T-helper 17 cell (primary cell): Measurements from ENCODE around the gene FBXL20. TPM values are rescaled to one million over a fixed set of nuclear protein-coding genes. Genes with fewer than 3 reads are reported as not detected.
"Not testable (repeated sequence)": the region's sequence is repeated elsewhere in the genome, so short reads cannot be mapped to it uniquely, and the experiment has no call there.

Experiments
- ATAC-seq: fragments of 150-1000 bp; cut with Tn5 transposase; 2 replicates; pipeline ENCODE4 v1.10.0; 2021; ENCODE audit warnings: mild to moderate bottlenecking, moderate library complexity
- DNase-seq, 3 donors: peaks; one replicate each; pipeline versions ENCODE4 v3.0.0 to v3.0.0-alpha.2; 2020 to 2021
- H3K9me3 ChIP-seq: one replicate; pipeline ENCODE4 v1.7.0; 2013; ENCODE audit warnings: low read length, mild to moderate bottlenecking; ENCODE audit not compliant: control insufficient read depth, poor library complexity, severe bottlenecking
- H3K27ac Mint-ChIP-seq: one replicate; pipeline ENCODE4 v1.8.0; 2022; ENCODE audit warnings: mild to moderate bottlenecking, moderate library complexity, mixed read lengths
- H3K27me3 Mint-ChIP-seq: one replicate; pipeline ENCODE4 v1.8.0; 2022; ENCODE audit warnings: mixed read lengths
- H3K36me3 Mint-ChIP-seq: one replicate; pipeline ENCODE4 v1.8.0; 2022; ENCODE audit warnings: low read depth, mixed read lengths
- H3K4me1 Mint-ChIP-seq: one replicate; pipeline ENCODE4 v1.8.0; 2022; ENCODE audit warnings: mild to moderate bottlenecking, mixed read lengths
- H3K4me3 Mint-ChIP-seq: one replicate; pipeline ENCODE4 v1.8.0; 2022; ENCODE audit warnings: mild to moderate bottlenecking, moderate library complexity, mixed read lengths
- total RNA-seq, 4 donors: library from RNA in 2 of 4; stranded (reverse) in 2 of 4; gene quantifications; one replicate each; pipeline ENCODE4 v1.2.3 and lab custom pipeline; 2022 to 2026

FBXL20 gene
- total RNA-seq, 2 donors from 2014 or later = 23.4 to 30.4 TPM

DNA sequence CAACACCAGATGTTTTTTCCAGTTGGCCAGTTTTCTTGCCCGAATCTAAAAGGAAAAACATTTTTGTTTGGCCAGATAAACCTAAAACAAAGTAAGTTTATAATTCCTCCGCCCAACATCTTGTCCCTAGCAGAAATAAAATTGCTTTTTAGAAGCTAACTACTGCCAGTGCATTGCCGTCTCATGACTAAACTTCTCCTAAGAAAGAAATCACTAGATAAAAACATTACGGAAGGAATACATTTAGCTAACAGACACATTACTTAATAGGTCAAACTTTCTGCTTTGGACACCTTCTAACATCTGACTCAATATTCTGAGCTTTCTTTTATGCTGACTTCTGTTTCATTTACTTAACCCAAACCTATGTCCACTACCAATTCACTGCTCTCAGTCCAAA is 36.2 kb downstream of the FBXL20 start:
- H3K4me1 Mint-ChIP-seq = peaks cover 10% of the 10 kb centered on the region
- no peaks in the 10 kb centered on the region for H3K27me3 Mint-ChIP-seq
- no peaks in the 10 kb centered on the region for H3K9me3 ChIP-seq
- H3K27ac Mint-ChIP-seq = no peak overlapping the region
- ATAC-seq = no peak
- no peak for DNase-seq
- H3K4me3 Mint-ChIP-seq = no peak overlapping the region
- no peaks in the 10 kb centered on the region for H3K36me3 Mint-ChIP-seq

DNA sequence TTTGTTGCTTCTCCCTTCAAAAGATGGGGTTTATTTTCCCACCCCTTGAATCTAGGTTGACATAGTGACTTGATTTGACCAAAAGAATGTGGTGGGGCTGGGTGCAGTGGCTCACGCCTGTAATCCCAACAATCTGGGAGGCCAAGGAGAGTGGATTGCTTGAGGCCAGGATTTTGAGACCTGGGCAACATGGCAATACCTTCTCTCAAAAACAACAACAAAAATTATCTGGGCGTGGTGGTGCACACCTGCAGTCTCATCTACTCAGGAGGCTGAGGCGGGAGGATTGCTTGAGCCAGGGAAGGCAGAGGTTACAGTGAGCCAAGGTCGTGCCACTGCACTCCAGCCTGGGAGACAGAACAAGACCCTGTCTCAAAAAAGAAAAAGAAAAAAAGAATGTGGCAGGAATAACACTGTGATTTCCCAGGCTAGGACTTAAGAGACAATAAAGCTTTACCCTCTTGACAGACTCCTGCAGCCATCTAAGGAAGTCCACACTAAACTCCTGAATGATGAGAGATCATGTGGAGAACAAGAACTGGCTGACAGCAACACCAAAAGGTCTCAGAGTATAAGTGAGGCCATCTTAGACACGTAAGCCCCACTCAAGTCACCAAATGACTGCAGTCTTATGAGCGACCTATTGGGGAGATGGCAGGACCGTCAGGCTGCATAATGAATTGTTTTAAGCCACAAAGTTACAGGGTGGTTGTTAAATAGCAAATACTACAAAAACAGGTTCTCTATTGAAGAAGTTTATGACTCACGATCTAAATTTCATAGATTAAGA is 37.0 kb downstream of the FBXL20 start:
- ATAC-seq (no peak), DNase-seq (no peak)
- no peaks in the 10 kb centered on the region for H3K36me3 Mint-ChIP-seq
- no peaks in the 10 kb centered on the region for H3K27me3 Mint-ChIP-seq
- H3K27ac Mint-ChIP-seq = no peak overlapping the region
- H3K4me1 Mint-ChIP-seq = peaks cover 13% of the 10 kb centered on the region
- H3K4me3 Mint-ChIP-seq = no peak overlapping the region
- H3K9me3 ChIP-seq = no peaks in the 10 kb centered on the region

DNA sequence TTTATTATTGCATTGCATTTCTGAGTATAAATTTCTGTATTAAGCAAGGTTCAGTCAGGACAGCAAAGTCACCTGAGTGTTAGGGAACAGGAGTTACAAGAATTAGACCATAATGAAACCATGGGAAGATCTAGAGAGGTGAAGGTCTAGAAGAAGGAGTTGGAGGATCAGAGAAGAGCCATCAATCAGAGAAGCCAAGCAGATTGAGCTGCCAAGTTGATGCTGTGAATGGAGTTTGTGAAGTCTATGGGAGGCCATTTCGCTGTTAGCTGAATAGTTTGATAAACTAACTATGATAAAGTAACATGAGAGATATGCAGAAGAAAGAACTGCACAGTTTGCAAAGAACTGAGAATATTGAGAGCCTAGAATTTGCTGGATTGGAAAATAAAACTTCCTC is 40.4 kb downstream of the FBXL20 start:
- ATAC-seq (no peak), DNase-seq (no peak)
- Mint-ChIP-seq H3K27ac (no peak overlapping the region), H3K27me3 (no peaks in the 10 kb centered on the region), H3K36me3 (peaks cover 3% of the 10 kb centered on the region), H3K4me3 (no peak overlapping the region), H3K4me1 (peaks cover 15% of the 10 kb centered on the region)
- H3K9me3 ChIP-seq = no peaks in the 10 kb centered on the region

DNA sequence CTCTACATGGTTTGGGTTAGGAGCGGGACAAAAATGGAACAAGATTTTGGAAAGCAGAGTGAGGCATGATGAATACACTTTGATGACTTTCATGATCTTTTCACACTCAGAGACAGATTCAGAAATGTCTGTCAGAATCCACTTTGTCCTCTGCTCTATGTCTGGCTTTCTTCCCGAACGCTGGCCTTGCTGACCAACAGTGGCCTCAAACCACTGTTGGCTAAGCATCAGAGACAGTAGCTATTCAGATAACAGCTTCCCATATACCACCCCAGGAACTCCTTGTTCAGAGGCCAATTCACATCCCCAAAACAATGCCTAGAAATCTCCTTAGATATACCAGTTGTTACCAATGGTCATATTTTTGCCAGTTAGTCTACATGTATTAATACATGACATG is 40.9 kb downstream of the FBXL20 start:
- ATAC-seq (no peak), DNase-seq (no peak)
- H3K4me1 Mint-ChIP-seq = peaks cover 14% of the 10 kb centered on the region
- no peak overlapping the region for H3K4me3 Mint-ChIP-seq
- H3K27me3 Mint-ChIP-seq = no peaks in the 10 kb centered on the region
- no peak overlapping the region for H3K27ac Mint-ChIP-seq
- no peaks in the 10 kb centered on the region for H3K9me3 ChIP-seq
- H3K36me3 Mint-ChIP-seq = peaks cover 3% of the 10 kb centered on the region

DNA sequence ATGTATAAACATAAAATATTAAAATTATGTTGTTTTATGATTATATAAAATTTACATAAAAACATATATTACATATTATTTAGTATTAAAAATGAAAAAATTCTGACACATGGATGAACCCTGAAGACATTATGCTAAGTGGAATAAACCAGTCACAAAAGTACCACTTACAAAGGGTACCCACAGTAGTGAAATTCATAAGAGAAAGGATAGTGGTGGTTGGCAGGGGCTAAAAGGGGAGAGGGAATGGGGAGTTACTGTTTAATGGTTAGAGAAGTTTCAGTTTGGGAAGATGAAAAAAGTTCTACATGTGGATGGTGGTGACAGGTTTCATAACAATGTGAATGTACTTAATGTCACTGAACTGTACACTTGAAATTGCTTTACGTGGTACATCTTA is 41.4 kb downstream of the FBXL20 start:
- no peak overlapping the region for H3K27ac Mint-ChIP-seq
- ATAC-seq = no peak

DNA sequence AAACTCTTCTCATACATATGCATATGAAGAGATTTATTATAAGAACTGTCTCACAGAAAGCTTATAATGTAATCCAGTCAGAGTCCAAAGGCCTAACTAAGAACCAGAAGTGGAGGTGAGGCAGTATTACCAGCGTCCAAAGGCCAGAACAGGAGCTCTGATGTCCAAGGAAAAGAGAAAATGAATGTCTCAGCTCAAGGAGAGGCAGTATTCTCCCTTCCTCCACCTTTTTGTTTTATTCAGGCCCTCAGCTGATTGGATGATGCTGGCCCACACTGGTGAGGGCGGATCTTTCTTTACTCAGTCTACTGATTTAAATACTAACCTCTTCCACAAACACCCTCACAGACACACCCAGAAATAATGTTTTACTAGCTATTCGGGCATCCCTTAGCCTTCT is 43.4 kb downstream of the FBXL20 start:
- Mint-ChIP-seq H3K27me3 (no peaks in the 10 kb centered on the region), H3K27ac (peak overlapping the region; percentile 29), H3K4me1 (peaks cover 17% of the 10 kb centered on the region), H3K4me3 (no peak overlapping the region), H3K36me3 (peaks cover 3% of the 10 kb centered on the region)
- ATAC-seq (no peak), DNase-seq (no peak)
- H3K9me3 ChIP-seq = no peaks in the 10 kb centered on the region

More for the DNA sequence above, 41.4 kb downstream of the FBXL20 start:
- H3K27me3 Mint-ChIP-seq = no peaks in the 10 kb centered on the region
- H3K4me3 Mint-ChIP-seq = no peak overlapping the region
- peaks cover 3% of the 10 kb centered on the region for H3K36me3 Mint-ChIP-seq
- no peaks in the 10 kb centered on the region for H3K9me3 ChIP-seq
- peaks cover 14% of the 10 kb centered on the region for H3K4me1 Mint-ChIP-seq
- DNase-seq = no peak

DNA sequence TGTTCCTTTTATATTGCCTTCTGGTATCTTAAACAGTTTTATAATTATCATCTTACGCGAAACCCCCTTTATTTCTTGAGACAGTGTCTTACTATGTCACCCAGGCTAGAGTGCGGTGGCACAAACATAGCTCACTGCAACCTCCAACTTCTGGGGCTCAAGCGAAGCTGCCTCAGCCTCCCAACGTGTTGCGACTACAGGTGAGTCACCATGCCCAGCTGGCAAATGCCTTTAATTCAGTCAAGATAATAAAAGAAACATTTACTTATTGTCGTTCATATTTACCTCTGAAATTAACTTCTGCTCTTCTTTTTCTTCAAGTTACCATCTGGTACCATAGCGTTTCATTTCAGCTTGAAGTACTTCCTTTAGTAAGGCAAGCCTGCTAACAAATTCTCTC is 43.9 kb downstream of the FBXL20 start:
- H3K27ac Mint-ChIP-seq = no peak overlapping the region
- no peaks in the 10 kb centered on the region for H3K27me3 Mint-ChIP-seq
- peaks cover 17% of the 10 kb centered on the region for H3K4me1 Mint-ChIP-seq
- H3K9me3 ChIP-seq = no peaks in the 10 kb centered on the region
- ATAC-seq = no peak
- H3K4me3 Mint-ChIP-seq = peak overlapping the region; percentile 19
- peaks cover 3% of the 10 kb centered on the region for H3K36me3 Mint-ChIP-seq
- no peak for DNase-seq

DNA sequence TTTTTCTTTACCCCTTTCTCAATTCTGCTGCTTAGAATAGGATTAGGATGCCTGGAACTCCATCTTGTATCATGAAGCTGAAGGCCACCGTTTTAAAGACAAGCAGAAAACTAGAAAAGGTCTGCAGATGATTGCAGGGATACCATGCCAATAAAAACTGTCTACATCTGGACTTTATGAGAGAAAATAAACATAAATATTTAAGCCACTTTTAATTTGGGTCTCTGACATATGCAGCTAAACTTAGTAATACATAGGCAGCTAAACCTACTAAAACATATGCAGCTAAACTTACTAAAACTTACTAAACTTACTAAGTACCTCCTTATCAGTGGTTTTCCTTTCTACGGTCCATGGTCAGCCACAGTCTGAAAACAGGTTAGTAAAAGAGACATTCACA is 48.4 kb downstream of the FBXL20 start:
- peaks cover 3% of the 10 kb centered on the region for H3K36me3 Mint-ChIP-seq
- no peaks in the 10 kb centered on the region for H3K9me3 ChIP-seq
- H3K27ac Mint-ChIP-seq = no peak overlapping the region
- DNase-seq (no peak), ATAC-seq (no peak)
- H3K27me3 Mint-ChIP-seq = no peaks in the 10 kb centered on the region
- peaks cover 13% of the 10 kb centered on the region for H3K4me1 Mint-ChIP-seq
- H3K4me3 Mint-ChIP-seq = no peak overlapping the region

DNA sequence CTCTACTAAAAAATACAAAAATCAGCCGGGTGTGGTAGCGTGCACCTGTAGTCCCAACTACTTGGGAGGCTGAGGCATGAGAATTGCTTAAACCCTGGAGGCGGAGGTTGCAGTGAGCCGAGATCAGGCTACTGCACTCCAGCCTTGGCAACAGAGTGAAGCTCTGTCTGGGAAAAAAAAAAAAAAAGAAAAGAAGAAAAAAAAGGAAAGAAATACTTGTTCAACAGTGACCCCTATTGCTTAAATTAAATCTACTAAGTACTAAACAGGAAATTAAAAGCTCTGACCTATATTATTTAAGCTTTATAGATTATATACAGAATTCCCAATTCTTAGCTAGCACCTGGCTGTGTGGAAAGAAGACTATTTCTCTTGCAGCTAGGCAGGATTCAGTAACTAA is 48.9 kb downstream of the FBXL20 start:
- H3K4me1 Mint-ChIP-seq = peaks cover 13% of the 10 kb centered on the region

DNA sequence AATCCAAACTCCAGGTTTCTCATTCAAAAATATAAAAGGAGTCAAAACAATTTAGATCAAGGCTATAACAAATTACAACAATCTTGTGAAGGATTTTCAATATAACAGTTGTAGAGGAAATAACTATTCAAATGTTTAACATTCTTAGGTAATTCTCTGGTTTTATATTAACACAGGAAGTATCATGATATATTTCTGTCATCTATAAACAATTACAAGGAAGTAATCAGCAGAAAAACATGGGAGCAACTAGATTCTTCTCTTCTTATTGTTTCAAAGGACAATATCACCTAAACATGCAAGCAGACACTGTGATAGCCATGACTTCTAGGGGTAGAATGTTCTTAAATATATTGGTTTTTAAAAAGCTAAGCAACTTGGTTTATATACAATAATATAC is 49.9 kb downstream of the FBXL20 start:
- H3K9me3 ChIP-seq = no peaks in the 10 kb centered on the region
- ATAC-seq (no peak), DNase-seq (no peak)
- no peak overlapping the region for H3K27ac Mint-ChIP-seq
- H3K4me1 Mint-ChIP-seq = peaks cover 10% of the 10 kb centered on the region
- H3K36me3 Mint-ChIP-seq = no peaks in the 10 kb centered on the region
- H3K27me3 Mint-ChIP-seq = no peaks in the 10 kb centered on the region
- no peak overlapping the region for H3K4me3 Mint-ChIP-seq

More for the DNA sequence above, 48.9 kb downstream of the FBXL20 start:
- DNase-seq = no peak
- Mint-ChIP-seq H3K27me3 (no peaks in the 10 kb centered on the region), H3K36me3 (peaks cover 2% of the 10 kb centered on the region), H3K4me3 (no peak overlapping the region), H3K27ac (peak overlapping the region; percentile 71)
- ATAC-seq = no peak
- H3K9me3 ChIP-seq = no peaks in the 10 kb centered on the region

DNA sequence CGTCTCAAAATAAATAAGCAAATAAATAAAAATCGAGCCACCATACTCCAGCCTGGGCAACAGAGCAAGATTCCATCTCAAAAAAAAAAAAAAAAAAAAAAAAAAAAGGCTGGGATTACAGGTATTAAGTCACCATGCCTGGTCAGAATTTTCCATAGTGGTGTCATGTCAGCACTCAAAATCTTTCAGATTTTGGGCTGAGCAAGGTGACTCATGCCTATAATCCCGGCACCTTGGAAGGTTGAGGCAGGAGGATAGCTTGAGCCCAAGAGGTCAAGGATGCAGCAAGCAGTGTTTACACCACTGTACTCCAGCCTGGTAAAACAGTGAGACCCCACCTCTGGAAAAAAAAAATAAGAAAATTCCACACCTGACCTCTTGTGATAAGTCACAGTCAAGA is 52.2 kb downstream of the FBXL20 start:
- DNase-seq = no peak
- H3K4me3 Mint-ChIP-seq = no peak overlapping the region
- H3K27ac Mint-ChIP-seq = no peak overlapping the region
- no peaks in the 10 kb centered on the region for H3K36me3 Mint-ChIP-seq
- H3K27me3 Mint-ChIP-seq = no peaks in the 10 kb centered on the region
- ATAC-seq = no peak
- H3K9me3 ChIP-seq = no peaks in the 10 kb centered on the region
- H3K4me1 Mint-ChIP-seq = peaks cover 12% of the 10 kb centered on the region

DNA sequence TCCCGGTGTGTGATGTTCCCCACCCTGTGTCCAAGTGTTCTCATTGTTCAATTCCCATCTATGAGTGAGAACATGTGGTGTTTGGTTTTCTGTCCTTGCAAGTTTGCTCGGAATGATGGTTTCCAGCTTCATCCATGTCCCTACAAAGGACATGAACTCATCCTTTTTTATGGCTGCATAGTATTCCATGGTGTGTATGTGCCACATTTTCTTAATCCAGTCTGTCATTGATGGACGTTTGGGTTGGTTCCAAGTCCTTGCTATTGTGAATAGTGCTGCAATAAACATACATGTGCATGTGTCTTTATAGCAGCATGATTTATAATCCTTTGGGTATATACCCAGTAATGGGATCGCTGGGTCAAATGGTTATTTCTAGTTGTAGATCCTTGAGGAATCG is 54.6 kb downstream of the FBXL20 start:
- H3K9me3 ChIP-seq, ATAC-seq, H3K4me3 Mint-ChIP-seq, DNase-seq, H3K27me3 Mint-ChIP-seq, H3K36me3 Mint-ChIP-seq, H3K27ac Mint-ChIP-seq: not testable (repeated sequence)
- peaks cover 11% of the 10 kb centered on the region for H3K4me1 Mint-ChIP-seq

DNA sequence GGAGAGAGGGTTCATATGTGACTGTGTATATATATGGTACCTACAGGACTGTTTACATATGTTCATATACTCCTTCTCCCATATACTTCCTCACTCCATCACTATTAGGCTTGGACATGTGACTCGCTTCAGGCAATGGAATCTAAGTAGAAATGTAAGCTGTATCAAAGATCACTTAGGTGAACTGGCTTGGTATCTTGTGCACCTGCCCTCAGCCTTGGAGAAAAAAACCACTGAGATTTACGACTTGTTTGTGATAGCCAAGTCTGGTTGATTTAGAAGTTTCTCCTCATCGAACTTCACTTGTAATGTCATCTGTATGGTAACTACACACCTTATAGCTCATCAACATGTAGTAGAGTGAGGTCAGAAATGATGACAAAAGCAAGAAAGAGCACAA is 59.9 kb downstream of the FBXL20 start:
- ATAC-seq (no peak), DNase-seq (no peak)
- no peaks in the 10 kb centered on the region for H3K27me3 Mint-ChIP-seq
- H3K36me3 Mint-ChIP-seq = no peaks in the 10 kb centered on the region
- H3K4me1 Mint-ChIP-seq = peaks cover 4% of the 10 kb centered on the region
- no peak overlapping the region for H3K27ac Mint-ChIP-seq
- no peak overlapping the region for H3K4me3 Mint-ChIP-seq
- H3K9me3 ChIP-seq = no peaks in the 10 kb centered on the region

DNA sequence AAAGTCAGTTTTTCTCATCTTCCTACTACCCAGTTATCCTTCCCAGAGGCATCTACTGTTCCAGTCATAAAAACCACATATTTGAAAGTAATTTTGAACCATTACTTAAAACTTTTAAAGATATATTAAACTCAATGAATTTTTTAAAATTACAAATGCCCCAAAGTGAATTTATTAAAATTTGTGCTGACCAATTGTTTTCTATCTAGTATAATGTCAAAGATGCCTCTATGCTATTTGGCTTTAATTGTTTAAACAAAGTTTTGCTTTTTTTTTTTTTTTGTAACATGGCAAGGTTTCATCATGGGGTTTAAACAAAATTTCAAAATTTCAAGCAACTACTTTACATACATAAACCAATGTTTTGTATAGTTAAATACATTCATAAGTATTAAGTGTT is 60.7 kb downstream of the FBXL20 start:
- Mint-ChIP-seq H3K4me3 (no peak overlapping the region), H3K4me1 (peaks cover 7% of the 10 kb centered on the region), H3K27ac (no peak overlapping the region), H3K27me3 (no peaks in the 10 kb centered on the region), H3K36me3 (peaks cover 3% of the 10 kb centered on the region)
- DNase-seq (no peak), ATAC-seq (no peak)
- no peaks in the 10 kb centered on the region for H3K9me3 ChIP-seq
